Left ventricle myocardium inferior (tissue), 1 donor: ENCODE data around the gene PRG2. TPM values are rescaled to one million over a fixed set of nuclear protein-coding genes. Genes with fewer than 3 reads are reported as not detected.
"Not testable (repeated sequence)": the region's sequence is repeated elsewhere in the genome, so short reads cannot be mapped to it uniquely, and the experiment has no call there.

Experiments
- DNase-seq: peaks from one replicate; pipeline ENCODE4 v3.0.0-alpha.2; 2020
- H3K27ac ChIP-seq: fragments of 200-600 bp; replicated peaks from 2 replicates; pipeline ENCODE4 v1.8.0; 2021
- H3K27me3 ChIP-seq: fragments of 200-600 bp; 2 replicates; pipeline ENCODE4 v1.8.0; 2021; ENCODE audit warnings: low read depth
- H3K36me3 ChIP-seq: fragments of 200-600 bp; 2 replicates; pipeline ENCODE4 v1.8.0; 2021
- H3K4me1 ChIP-seq: fragments of 200-600 bp; 2 replicates; pipeline ENCODE4 v1.8.0; 2021
- H3K4me3 ChIP-seq: fragments of 200-600 bp; 2 replicates; pipeline ENCODE4 v1.8.0; 2021; ENCODE audit warnings: mild to moderate bottlenecking, moderate library complexity
- H3K9me3 ChIP-seq: fragments of 200-600 bp; replicated peaks from 2 replicates; pipeline ENCODE4 v1.8.0; 2021
- CTCF ChIP-seq: fragments of 200-600 bp; IDR thresholded peaks from 2 replicates; pipeline ENCODE4 v1.8.0; 2021; ENCODE audit warnings: antibody characterized with exemption, mild to moderate bottlenecking, borderline replicate concordance
- intact Hi-C: fragments of 100-400 bp; cut with micrococcal nuclease; formaldehyde crosslinking; loops from one replicate; pipeline ENCODE4 v1.11.0; 2022
- total RNA-seq: library from RNA; stranded (reverse); fragmentation: NEBNext Ultra II Directional; extraction: Animal tissue kit (Norgen Biotek cat#: 25700); gene quantifications from one replicate; pipeline ENCODE4 v1.2.1, GENCODE V29; 2021
- donor health status: DM: no; HTN: yes; CAD: no; lungs with severe emphysema.

Gene PRG2
- total RNA-seq, 1 donor from 2014 or later, result not detected

- Histone ChIP-seq H3K27me3 (peaks cover 9% of the 10 kb centered on the region), H3K36me3 (no peaks in the 10 kb centered on the region), H3K9me3 (no peaks in the 10 kb centered on the region), H3K4me3 (no peak overlapping the region), H3K27ac (no peak overlapping the region), H3K4me1 (peaks cover 5% of the 10 kb centered on the region)
- TF ChIP-seq CTCF, result no peak
- DNase-seq, result no peak
- intact Hi-C loops, result no loop called here
Measured at GRCh38 chr11:57363131-57364080, 27.0 kb downstream of the PRG2 start.

GRCh38 chr11:57361926-57362325 lies 28.5 kb downstream of the PRG2 start:
- peaks cover 9% of the 10 kb centered on the region for H3K27me3 ChIP-seq
- no peak for DNase-seq
- no peak for TF ChIP-seq CTCF
- H3K9me3 ChIP-seq, result no peaks in the 10 kb centered on the region
- peaks cover 20% of the 10 kb centered on the region for H3K4me1 ChIP-seq
- H3K36me3 ChIP-seq, result no peaks in the 10 kb centered on the region
- no peak overlapping the region for H3K4me3 ChIP-seq
- H3K27ac ChIP-seq, result no peak overlapping the region
- intact Hi-C loops, result no loop called here

- H3K27ac ChIP-seq, H3K4me3 ChIP-seq, H3K9me3 ChIP-seq, DNase-seq, H3K27me3 ChIP-seq, H3K36me3 ChIP-seq, intact Hi-C loops: not testable (repeated sequence)
- peaks cover 22% of the 10 kb centered on the region for H3K4me1 ChIP-seq
Measured at GRCh38 chr11:57361420-57361819, 29.0 kb downstream of the PRG2 start.

- H3K36me3 ChIP-seq, result no peaks in the 10 kb centered on the region
- no peak overlapping the region for H3K4me3 ChIP-seq
- H3K4me1 ChIP-seq, result peaks cover 22% of the 10 kb centered on the region
- no peaks in the 10 kb centered on the region for H3K9me3 ChIP-seq
- DNase-seq, result no peak
- TF ChIP-seq CTCF, result no peak
- peaks cover 9% of the 10 kb centered on the region for H3K27me3 ChIP-seq
- intact Hi-C loops, result no loop called here
- H3K27ac ChIP-seq, result no peak overlapping the region
Measured at GRCh38 chr11:57360991-57361390, 29.5 kb downstream of the PRG2 start.

- H3K27me3 ChIP-seq, result peaks cover 4% of the 10 kb centered on the region
- H3K9me3 ChIP-seq, result no peaks in the 10 kb centered on the region
- H3K4me1 ChIP-seq, result peaks cover 22% of the 10 kb centered on the region
- no peak for DNase-seq
- H3K4me3 ChIP-seq, result no peak overlapping the region
- intact Hi-C loops, result no loop called here
- TF ChIP-seq CTCF, result no peak
- no peak overlapping the region for H3K27ac ChIP-seq
- no peaks in the 10 kb centered on the region for H3K36me3 ChIP-seq
Measured at GRCh38 chr11:57359896-57360690, 30.4 kb downstream of the PRG2 start.
